ENCODE data around the gene POLR1A.

POLR1A gene

DNA sequence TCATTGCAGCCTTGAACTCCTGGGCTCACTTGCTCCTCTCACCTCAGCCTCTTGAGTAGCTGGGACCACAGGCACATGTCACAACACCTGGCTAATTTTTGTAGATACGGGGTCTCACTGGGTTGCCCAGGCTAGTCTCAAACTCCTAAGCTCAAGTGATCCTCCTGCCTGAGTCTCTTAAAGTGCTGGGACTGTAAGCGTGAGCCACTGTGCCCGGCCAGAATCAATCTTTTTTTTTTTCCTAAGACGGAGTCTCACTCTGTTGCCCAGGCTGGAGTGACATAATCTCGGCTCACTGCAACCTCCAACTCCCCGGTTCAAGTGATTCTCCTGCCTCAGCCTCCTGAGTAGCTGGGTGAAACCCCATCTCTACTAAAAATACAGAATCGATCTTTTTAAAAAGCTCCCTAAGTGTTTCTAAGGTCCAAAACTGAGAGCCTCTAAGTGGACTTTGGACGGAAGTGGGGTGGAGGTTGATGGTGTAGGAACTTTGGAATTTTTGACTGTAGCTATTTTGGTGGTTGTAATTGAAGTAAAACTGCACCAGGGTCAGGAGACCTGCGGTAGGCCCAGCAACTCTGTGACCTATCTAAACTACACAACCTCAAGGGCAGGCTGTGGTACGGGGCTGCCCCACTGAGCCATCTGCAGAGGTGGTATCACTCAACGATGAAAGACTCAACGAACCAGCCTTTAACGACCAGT is 82.9 kb downstream of the POLR1A start:
- DNase-seq (ENCODE audit: low read depth, low spot score), result no peak

DNA sequence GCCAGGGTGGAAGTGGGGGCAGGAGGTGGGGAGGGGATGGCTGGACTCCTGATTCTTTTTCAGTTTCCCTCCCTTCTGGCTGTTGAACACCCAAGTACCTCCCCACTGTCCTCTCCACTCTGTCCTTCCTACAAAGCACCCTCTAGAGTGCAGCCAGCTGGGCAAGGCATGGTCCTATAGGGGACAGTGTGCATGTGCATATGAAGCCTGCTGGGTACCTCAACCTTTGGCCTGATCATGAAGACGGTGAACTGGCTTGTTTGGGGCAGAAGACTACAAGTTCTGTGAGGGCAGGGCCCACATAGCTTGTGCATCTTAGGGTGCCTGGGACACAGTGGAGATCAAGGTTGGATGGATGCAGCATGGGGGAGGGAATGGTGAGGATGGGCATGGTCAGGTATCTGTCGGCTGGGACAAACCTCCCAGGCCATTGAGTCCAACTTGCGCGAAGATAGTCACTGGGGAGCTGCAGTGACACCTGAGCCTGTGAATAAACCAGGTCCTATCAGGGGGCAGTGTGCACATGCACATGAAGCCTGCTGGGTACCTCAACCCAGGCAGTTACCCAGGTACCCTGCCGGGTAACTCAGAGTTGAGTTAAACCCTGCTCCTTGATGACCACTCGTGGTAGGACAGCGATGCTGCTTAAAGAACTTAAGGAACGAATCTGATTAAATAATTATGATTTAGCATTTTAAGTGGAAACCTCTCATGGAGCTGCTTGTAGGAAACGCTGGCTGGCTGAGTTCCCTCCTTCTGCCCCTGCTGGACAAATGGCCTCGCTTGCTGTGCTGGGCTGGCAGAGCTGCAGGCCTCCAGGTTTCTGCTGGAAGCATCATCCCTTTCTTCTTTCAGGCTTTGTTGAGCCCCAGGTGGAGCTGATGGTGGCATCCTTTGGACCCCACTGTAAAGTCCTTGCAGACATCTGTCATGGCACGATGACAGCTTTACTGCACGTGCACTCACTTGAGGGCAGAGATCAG is 84.0 kb downstream of the POLR1A start:
- DNase-seq (ENCODE audit: low read depth, low spot score), result no peak

GRCh38 chr2:86020984-86021383 is 84.7 kb downstream of the POLR1A start:
- DNase-seq (ENCODE audit: low read depth, low spot score), result no peak

- DNase-seq (ENCODE audit: low read depth, low spot score), result no peak
These were observed 86.6 kb downstream of the POLR1A start for GRCh38 chr2:86019121-86019520.

GRCh38 chr2:86017901-86018896 is 87.5 kb downstream of the POLR1A start:
- no peak for DNase-seq (ENCODE audit: low read depth, low spot score)

DNA sequence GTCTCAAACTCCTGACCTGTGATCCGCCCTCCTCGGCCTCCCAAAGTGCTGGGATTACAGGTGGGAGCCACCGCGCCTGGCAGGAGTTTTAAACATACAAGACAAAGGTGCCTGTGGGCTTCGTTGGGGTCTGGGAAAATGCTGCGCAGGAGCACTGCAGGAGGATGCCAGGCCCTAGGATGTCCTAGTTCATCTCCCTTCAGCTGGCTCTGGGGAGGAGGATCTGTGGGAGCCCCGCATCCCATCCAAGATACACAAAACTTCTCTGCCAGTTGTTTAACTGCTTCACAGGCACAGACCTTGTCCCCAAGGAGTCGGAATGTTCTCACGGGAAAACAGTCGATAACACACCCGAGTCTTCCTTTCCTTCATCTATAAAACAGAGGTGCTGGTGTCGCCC is 89.1 kb downstream of the POLR1A start:
- DNase-seq (ENCODE audit: low read depth, low spot score), result no peak

- DNase-seq (ENCODE audit: low read depth, low spot score), result no peak
These were observed 90.0 kb downstream of the POLR1A start for GRCh38 chr2:86015699-86016098.

GRCh38 chr2:86015006-86015405 is 90.7 kb downstream of the POLR1A start:
- DNase-seq (ENCODE audit: low read depth, low spot score), result no peak

- DNase-seq (ENCODE audit: low read depth, low spot score), result no peak
These were observed 91.2 kb downstream of the POLR1A start for GRCh38 chr2:86014493-86014892.

- DNase-seq (ENCODE audit: low read depth, low spot score), result no peak
These were observed 93.5 kb downstream of the POLR1A start for GRCh38 chr2:86012007-86012712.

DNA sequence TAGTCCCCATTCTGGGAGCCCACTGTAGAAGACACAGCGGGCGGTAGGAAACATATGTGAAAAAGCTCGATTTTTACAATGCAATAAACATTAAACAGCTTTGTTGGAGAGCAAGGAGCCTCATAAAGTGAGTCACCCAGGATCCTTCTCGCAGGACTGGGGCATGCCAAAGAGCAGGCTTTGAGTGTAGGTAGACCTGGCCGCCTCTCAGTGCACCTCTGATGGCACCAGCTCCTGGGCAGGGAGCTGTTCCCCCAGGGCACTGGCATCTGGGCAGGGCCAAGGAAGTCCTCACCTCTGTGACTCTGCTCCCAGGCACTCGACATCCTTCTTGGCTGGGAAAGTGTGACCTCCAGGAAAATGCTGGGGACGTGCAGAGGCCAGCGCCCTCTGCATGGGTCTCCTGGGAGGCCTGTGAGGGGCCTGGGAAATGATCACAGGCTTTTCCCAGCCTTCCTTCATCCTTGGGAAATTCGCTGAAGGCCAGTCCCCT is 94.2 kb downstream of the POLR1A start:
- DNase-seq (ENCODE audit: low read depth, low spot score), result no peak

GRCh38 chr2:86010083-86010482 is 95.6 kb downstream of the POLR1A start:
- DNase-seq (ENCODE audit: low read depth, low spot score), result no peak

DNA sequence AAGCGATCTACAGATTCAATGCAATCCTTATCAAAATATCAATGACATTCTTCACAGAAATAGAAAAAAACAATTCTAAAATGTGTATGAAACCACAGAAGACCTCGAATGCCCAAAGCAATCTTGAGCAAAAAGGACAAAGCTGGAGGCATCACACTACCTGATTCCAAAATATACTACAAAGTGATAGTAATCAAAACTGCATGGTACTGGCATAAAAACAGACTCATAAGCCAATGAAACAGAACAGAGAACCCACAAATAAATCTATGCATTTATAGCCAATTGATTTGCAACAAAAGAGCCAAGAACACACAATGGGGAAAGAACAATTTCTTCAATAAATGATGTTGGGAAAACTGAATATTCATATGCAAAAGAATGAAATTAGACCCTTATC is 99.2 kb downstream of the POLR1A start:
- DNase-seq (ENCODE audit: low read depth, low spot score), result no peak

- no peak for DNase-seq (ENCODE audit: low read depth, low spot score)
These were observed 101.7 kb downstream of the POLR1A start for GRCh38 chr2:86003967-86004366.

- DNase-seq (ENCODE audit: low read depth, low spot score), result no peak
These were observed 102.6 kb downstream of the POLR1A start for GRCh38 chr2:86003104-86003503.

GRCh38 chr2:86002375-86002774 is 103.3 kb downstream of the POLR1A start:
- DNase-seq (ENCODE audit: low read depth, low spot score), result no peak

GRCh38 chr2:86001326-86001725 is 104.4 kb downstream of the POLR1A start:
- no peak for DNase-seq (ENCODE audit: low read depth, low spot score)

- DNase-seq (ENCODE audit: low read depth, low spot score), result no peak
These were observed 104.8 kb downstream of the POLR1A start for GRCh38 chr2:86000938-86001312.

DNA sequence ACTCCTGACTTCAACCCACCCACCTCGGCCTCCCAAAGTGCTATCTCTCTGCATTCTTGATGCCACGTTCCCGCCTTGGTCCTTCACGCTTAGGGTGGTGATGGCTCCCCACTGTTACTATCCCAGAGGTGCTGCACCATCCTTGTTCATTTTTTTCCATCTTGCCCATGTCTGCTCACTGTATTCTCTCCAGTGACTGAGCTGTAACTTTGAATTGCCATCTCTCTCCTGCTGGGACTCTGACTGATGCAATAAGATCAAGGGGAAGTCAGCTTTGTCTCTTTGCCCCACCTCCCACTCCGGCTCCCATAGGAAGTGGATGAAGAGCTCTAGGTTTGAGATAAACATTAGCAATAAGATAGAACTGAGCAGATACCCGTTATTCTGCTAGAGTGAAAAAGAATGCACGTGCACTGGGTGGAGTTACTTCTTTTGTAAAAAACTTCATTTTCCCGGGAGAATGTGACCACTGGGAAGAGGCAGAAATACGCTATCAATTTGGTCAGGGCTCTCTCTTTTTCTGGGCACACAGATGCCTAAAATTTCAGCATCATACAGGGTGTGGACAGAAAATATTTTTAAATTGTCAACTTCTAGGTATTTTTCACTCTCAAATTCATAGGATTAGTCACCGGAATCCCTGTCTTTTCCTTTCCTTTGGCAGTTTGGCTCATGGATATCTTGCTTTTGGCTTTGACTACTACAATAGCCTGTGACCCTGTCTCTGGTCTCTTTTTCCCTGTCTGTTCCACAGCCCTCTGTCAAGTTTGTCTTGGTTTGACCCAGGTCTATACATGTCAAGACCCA is 105.4 kb downstream of the POLR1A start:
- DNase-seq (ENCODE audit: low read depth, low spot score), result no peak
